Keratinocyte (primary cell): ENCODE results near the gene DBNL.

Source experiments
- EZH2 ChIP-seq: IDR thresholded peaks from one replicate; pipeline ENCODE4 v1.6.1; 2012; ENCODE audit warnings: inconsistent platforms, mild to moderate bottlenecking, low read length, moderate library complexity
- TF ChIP-seq, protein P1 (sequence below), 3 experiments: IDR thresholded peaks in 1 of 3; conservative IDR thresholded peaks in 1 of 3; optimal IDR thresholded peaks in 1 of 3; 2 replicates in 2 of 3; 3 replicates in 1 of 3; pipeline versions ENCODE3 to v1.5.1; 2011; ENCODE audit warnings: low read length in 3 of 3, mild to moderate bottlenecking in 3 of 3, moderate library complexity in 2 of 3, control low read depth in 1 of 3, inconsistent platforms in 1 of 3; ENCODE audit not compliant: insufficient read depth in 2 of 3; ENCODE audit errors: extremely low read depth in 1 of 3

DNA sequence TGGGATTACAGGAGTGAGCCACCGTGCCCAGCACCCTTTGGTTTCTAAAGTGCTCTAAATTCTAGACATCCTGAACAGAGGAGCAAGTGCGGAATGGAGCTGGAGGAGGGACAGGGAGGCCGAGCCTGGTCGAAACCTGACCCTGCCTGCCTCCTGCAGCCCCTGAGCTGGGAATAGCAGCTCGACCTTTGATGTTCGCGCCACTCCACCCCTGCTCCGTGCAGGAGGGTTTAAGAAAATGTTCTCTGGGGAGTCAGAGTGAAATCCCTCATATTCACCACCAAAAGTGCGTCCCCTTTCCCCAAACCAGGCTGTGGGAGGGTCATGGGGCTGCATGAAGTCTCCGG, 19.0 kb downstream of the DBNL start:
- TF ChIP-seq, protein P1, sequence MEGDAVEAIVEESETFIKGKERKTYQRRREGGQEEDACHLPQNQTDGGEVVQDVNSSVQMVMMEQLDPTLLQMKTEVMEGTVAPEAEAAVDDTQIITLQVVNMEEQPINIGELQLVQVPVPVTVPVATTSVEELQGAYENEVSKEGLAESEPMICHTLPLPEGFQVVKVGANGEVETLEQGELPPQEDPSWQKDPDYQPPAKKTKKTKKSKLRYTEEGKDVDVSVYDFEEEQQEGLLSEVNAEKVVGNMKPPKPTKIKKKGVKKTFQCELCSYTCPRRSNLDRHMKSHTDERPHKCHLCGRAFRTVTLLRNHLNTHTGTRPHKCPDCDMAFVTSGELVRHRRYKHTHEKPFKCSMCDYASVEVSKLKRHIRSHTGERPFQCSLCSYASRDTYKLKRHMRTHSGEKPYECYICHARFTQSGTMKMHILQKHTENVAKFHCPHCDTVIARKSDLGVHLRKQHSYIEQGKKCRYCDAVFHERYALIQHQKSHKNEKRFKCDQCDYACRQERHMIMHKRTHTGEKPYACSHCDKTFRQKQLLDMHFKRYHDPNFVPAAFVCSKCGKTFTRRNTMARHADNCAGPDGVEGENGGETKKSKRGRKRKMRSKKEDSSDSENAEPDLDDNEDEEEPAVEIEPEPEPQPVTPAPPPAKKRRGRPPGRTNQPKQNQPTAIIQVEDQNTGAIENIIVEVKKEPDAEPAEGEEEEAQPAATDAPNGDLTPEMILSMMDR (optimal IDR thresholded peaks at IDR 0.05 in 1 of 3, IDR thresholded peaks at IDR 0.05 in 1 of 3, conservative IDR thresholded peaks at IDR 0.05 in 1 of 3; ENCODE audit: extremely low read depth in 1 of 3, insufficient read depth in 2 of 3, low read length in 3 of 3): no peak
- TF ChIP-seq EZH2: no peak
